GM19043 (cell line): Measurements from ENCODE around the gene MYCBPAP.

Source experiments
- ATAC-seq: cut with Tn5 transposase; IDR thresholded peaks from one replicate; pipeline ENCODE4 v1.9.1; 2021; ENCODE audit warnings: low read depth; ENCODE audit not compliant: unreplicated experiment

MYCBPAP gene

DNA sequence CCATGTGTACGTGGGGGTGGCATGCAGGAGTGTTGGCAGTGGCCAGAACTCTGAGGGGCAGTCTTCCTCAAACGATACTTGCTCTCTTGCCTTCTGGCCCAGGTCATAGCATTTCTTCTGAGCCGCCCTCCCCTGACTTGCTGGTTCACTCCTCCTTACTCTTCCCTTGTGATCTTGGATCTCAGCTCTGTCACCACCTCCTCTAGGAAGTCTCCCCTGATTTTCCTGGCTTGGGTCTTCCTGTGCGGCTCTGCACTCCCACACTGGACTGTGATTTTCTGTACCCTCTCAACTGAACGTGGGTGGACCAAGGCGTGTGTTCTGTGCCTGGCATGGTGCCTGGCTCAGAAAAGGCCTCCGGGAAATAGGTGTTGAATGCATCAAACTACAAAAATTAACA lies 27.2 kb downstream of the MYCBPAP start:
- no peak for ATAC-seq

DNA sequence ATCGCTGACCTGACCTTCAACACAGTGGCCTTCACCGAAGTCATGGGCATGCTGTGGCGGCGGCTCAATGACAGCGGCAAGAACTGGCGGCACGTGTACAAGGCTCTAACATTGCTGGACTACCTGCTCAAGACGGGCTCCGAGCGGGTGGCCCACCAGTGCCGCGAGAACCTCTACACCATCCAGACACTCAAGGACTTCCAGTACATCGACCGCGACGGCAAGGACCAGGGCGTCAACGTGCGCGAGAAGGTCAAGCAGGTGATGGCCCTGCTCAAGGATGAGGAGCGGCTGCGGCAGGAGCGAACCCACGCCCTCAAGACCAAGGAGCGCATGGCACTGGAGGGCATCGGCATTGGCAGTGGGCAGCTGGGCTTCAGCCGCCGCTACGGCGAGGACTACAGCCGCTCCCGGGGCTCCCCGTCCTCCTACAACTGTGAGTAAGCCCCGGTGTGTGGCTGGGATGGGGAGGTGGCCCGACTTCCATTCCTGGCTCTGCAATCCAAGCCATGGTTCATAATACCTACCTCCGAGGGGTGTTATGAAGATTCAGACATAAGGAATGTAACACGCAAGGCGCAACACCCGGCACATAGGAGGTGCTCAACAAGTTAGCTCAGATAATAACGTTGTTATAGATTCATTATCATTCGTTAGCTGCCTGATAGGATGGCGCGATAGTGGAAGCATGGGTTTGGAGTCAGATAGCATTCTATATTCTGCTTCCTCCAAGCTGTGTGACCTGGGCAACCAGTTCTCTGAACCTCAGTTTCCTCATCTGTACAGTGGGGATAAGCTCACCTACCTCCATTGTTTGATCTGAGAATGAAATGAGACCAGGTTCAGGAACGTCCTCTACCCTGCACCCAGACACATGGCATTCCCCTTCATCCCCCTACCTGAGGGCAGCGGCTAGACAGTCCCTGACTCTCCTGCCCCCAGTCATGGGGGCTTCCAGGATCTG lies 28.7 kb downstream of the MYCBPAP start:
- ATAC-seq = no peak

GRCh38 chr17:50537721-50538548 lies 29.7 kb downstream of the MYCBPAP start:
- ATAC-seq = no peak

- ATAC-seq = no peak
These were observed 30.5 kb downstream of the MYCBPAP start for GRCh38 chr17:50538549-50539410.

DNA sequence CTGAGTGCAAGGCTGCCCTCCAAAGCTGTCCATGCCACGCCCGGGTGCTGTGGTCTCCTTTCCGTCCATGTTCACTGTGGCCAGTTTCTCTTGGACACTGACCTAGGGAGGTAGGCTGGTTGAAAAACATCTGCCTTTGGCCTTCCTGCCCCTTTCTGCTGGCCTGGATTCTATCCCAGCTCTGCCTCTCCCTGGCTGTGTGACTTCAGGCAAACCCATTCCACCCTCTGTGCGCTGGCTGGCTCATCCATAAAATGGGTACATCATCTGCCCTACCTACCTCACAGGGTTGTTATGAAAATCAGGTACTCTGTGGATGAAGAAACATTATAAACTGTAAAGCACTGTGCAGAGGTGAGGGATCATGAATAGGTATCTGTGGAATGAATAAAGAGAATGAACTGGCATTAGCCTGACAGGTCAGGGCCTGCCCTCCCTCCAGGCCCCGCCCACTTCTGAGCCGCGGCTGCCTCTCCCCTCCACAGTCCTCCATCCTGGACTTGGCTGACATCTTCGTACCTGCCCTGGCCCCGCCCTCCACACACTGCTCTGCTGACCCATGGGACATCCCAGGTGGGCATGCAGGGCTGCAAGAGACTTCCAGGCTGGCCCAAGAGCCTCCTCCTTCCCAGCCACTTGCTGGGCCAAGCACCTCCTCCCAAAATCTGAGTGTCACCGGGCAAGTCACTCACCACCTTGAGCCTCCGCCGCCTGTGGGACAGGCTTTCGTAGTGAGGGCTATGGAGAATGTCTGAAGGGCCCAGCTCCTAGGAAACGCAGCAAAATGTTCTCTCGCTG lies 31.7 kb downstream of the MYCBPAP start:
- no peak for ATAC-seq

- ATAC-seq = no peak
These were observed 32.5 kb downstream of the MYCBPAP start for GRCh38 chr17:50540560-50541401.

- no peak for ATAC-seq
These were observed 33.1 kb downstream of the MYCBPAP start for GRCh38 chr17:50541402-50541715.

- ATAC-seq = peak; percentile 71
These were observed 33.8 kb downstream of the MYCBPAP start for GRCh38 chr17:50541716-50542688.

GRCh38 chr17:50542795-50543774 lies 34.8 kb downstream of the MYCBPAP start:
- no peak for ATAC-seq

DNA sequence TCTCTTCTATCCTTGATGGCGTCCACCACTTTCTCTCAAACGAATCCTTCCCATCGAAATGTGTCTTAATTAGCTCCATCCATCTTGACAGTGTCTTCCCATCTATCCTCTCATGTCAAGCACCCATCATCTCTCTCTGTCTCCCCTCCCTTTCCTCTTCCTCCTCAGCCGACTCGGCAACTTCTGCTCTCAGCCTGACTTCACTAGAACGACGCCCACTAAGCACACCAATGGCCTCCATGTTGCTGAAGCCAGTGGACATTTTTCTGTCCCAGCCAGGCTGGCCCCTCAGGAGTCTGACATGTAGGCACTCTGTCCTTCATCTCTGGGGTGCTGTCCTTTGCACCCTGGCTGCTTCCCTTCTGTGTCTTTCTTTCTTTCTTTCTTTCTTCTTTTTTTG lies 36.3 kb downstream of the MYCBPAP start:
- no peak for ATAC-seq

- no peak for ATAC-seq
These were observed 37.1 kb downstream of the MYCBPAP start for GRCh38 chr17:50545311-50545710.

DNA sequence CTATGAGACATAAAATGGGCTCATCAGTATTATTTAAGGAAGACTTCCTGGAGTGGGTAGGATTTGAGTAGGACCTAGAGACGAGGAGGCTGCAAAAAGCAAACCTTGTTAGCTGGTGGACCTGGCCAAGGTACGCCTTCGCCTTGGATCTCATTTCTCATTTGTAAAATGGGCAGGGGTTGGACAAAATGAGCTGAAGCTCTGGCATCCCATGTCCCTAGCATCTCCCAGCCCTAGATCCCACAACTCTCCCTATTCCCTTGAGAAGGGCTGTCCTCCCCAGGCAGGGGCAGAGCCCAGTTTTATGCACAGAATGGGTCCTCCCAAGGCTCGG lies 38.4 kb downstream of the MYCBPAP start:
- ATAC-seq = no peak

- ATAC-seq = peak; percentile 83
These were observed 38.9 kb downstream of the MYCBPAP start, which contains the start of gene SPATA20 for GRCh38 chr17:50547035-50547735. SPATA20 (plus strand) TSS chr17:50547174; CDS start chr17:50547209, 35 bp downstream.

DNA sequence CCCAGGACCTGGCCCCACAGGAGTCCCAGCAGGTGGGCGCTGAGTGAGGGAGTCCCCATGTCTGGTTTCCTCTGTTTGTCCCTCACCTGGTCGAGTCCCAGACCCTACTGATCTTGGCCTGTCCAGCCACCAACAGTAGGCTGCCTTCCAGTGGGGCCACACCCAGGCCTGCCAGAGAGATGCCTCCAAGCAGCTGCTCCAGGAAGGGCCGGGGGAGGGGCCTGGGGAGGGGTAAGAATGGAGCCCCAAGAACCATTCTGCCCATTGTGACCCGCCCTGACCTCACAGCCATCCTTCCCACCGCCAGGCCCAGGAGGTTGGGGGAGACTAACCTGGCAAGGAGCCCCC lies 39.5 kb downstream of the MYCBPAP start:
- ATAC-seq = no peak

GRCh38 chr17:50548831-50549230 lies 40.6 kb downstream of the MYCBPAP start:
- no peak for ATAC-seq

GRCh38 chr17:50549256-50549941 lies 41.2 kb downstream of the MYCBPAP start:
- ATAC-seq = no peak
